ENCODE measurements around the gene ELF2. TPM values are rescaled to one million over a fixed set of nuclear protein-coding genes. Genes with fewer than 3 reads are reported as not detected.

ELF2 gene
- total and polyA plus RNA-seq, 2 donors (not counting 3 experiments of a cell fraction or from before 2014, with no cell fraction given), result 16.4 to 35.1 TPM

GRCh38 chr4:139018971-139019758, 157.9 kb downstream of the ELF2 start:
- Histone ChIP-seq H4K20me1 (replicated peaks; ENCODE audit: control insufficient read depth, extremely low read depth, insufficient read depth, low read length) (peaks cover 4% of the 10 kb centered on the region), H3K4me1 (ENCODE audit: control insufficient read depth, extremely low read depth, insufficient read depth, low read length) (peaks cover 27% of the 10 kb centered on the region), H3K4me2 (ENCODE audit: insufficient read depth, low read length) (peak overlapping the region; percentile 67), H3K9ac (replicated peaks; ENCODE audit: extremely low read depth, insufficient read depth, low read length) (no peak overlapping the region), H3K79me2 (ENCODE audit: control insufficient read depth, insufficient read depth, low read length) (peaks cover 83% of the 10 kb centered on the region), H3K4me3 (replicated peaks in 1 of 3; ENCODE audit: insufficient read depth in 1 of 3, low read depth in 1 of 3, low read length in 3 of 3) (no peak overlapping the region), H3K9me3 (replicated peaks; ENCODE audit: control insufficient read depth, insufficient read depth, low read length) (no peaks in the 10 kb centered on the region), H3K27ac (ENCODE audit: insufficient read depth, low read depth, low read length) (no peak overlapping the region), H3K9me1 (replicated peaks; ENCODE audit: control insufficient read depth, extremely low read depth, insufficient read depth, low read length) (no peaks in the 10 kb centered on the region), H2AFZ (ENCODE audit: low read depth, low read length) (no peak overlapping the region), H3K27me3 (ENCODE audit: control insufficient read depth in 2 of 2, insufficient read depth in 2 of 2, low read length in 2 of 2) (no peaks in the 10 kb centered on the region), H3K36me3 (ENCODE audit: control insufficient read depth in 2 of 2, extremely low read depth in 1 of 2, insufficient read depth in 2 of 2, low read length in 2 of 2) (no peaks in the 10 kb centered on the region)
- BruUV-seq (replicated peaks), result no TSS peak
- TF ChIP-seq JUN (IDR thresholded peaks at IDR 0.05; ENCODE audit: borderline replicate concordance, insufficient read depth, insufficient read length, low read depth) (no peak), MAX (IDR thresholded peaks at IDR 0.05; ENCODE audit: insufficient read depth, insufficient read length) (no peak), POLR2AphosphoS5 (IDR thresholded peaks at IDR 0.05; ENCODE audit: insufficient read depth, low read depth, low read length) (no peak), MYC (IDR thresholded peaks at IDR 0.05; ENCODE audit: low read depth, low read length) (no peak), EZH2 (IDR thresholded peaks at IDR 0.05; ENCODE audit: borderline replicate concordance, low read depth, low read length, severe bottlenecking) (no peak), FOS (IDR thresholded peaks at IDR 0.05; ENCODE audit: borderline replicate concordance, insufficient read depth, low read length) (no peak), POLR2A (IDR thresholded peaks at IDR 0.05; ENCODE audit: low read depth, low read length) (no peak), GATA2 (IDR thresholded peaks at IDR 0.05; ENCODE audit: insufficient read depth, insufficient read length, low read depth, low read length) (no peak)
- DNase-seq (ENCODE audit: low read depth, low spot score), result no peak
- ChIA-PET CTCF (interaction anchor here (1.0 to 10.0 kb wide), 2 partner anchors 10 to 83 kb away, joined by 3 to 124 read pairs; no protein-coding TSS in a partner anchor), POLR2A (interaction anchor here (0.5 kb wide), 2 partner anchors 12 to 23 kb away, joined by 3 read pairs; no protein-coding TSS in a partner anchor)
- no peak for FAIRE-seq
- intact Hi-C loops (cut with micrococcal nuclease) (loop anchor here (10.0 kb wide), 2 partner anchors 904 to 1076 kb away; no protein-coding TSS in a partner anchor), dilution Hi-C loops (cut with MboI; ENCODE audit: extremely low pct_ligation_motif_present, low sequenced_read_pairs) (no loop called here)
